Ovary (tissue), 3 donors: ENCODE data around the gene YTHDC2.

ENCODE experiments used
- CTCF ChIP-seq, 3 donors: fragments of 450-650 bp in 2 of 3; fragments of 200-600 bp in 1 of 3; IDR thresholded peaks; one replicate each; pipeline versions ENCODE4 v1.5.1 to v1.8.0; 2016 to 2022; ENCODE audit warnings: antibody characterized with exemption in 3 of 3, mild to moderate bottlenecking in 1 of 3
- POLR2A ChIP-seq: fragments of 450-650 bp; IDR thresholded peaks from one replicate; pipeline ENCODE4 v1.6.1; 2017; ENCODE audit warnings: antibody characterized with exemption, mild to moderate bottlenecking, moderate library complexity
- donor health status: DM: no; HTN: no; CAD: no.

- TF ChIP-seq POLR2A (no peak), CTCF (IDR thresholded peaks at IDR 0.05) (no peak)
Observed at GRCh38 chr5:113508756-113509155, 4.7 kb upstream of the YTHDC2 start.
